A673 (cell line): ENCODE measurements around the gene CYP4F3. TPM values are rescaled to one million over a fixed set of nuclear protein-coding genes. Genes with fewer than 3 reads are reported as not detected.

Source experiments
- BruUV-seq: library from RNA; stranded (reverse); fragments of 400-500 nt; replicated peaks from 2 replicates; lab custom pipeline; 2021; lab: Mats Ljungman, UMichigan
- CTCF ChIA-PET: fragments of 300-600 bp; sonication (Branson Sonifier 250); formaldehyde crosslinking; loops from one replicate; lab custom pipeline; 2022; ENCODE audit warnings: antibody characterized with exemption; lab: Charles Lee
- POLR2A ChIA-PET: fragments of 300-600 bp; sonication (Branson Sonifier 250); formaldehyde crosslinking; loops from one replicate; lab custom pipeline; 2022; ENCODE audit warnings: antibody characterized with exemption; ENCODE audit not compliant: low non-redundant PET; lab: Charles Lee
- DNase-seq: peaks from one replicate; pipeline ENCODE4 v3.0.0-alpha.2; 2015; ENCODE audit warnings: low spot score
- H3K27ac ChIP-seq: fragments of 200-600 bp; sonication (generic); 2 replicates; pipeline ENCODE4 v1.5.1; 2016; ENCODE audit warnings: mixed run types, low read depth, mild to moderate bottlenecking, mixed read lengths, antibody characterized with exemption, low read length; ENCODE audit not compliant: poor library complexity, severe bottlenecking
- H3K27me3 ChIP-seq: fragments of 200-600 bp; sonication (generic); replicated peaks from 2 replicates; pipeline ENCODE4 v1.6.1; 2017; ENCODE audit warnings: mixed run types, low read depth, mild to moderate bottlenecking, mixed read lengths, antibody characterized with exemption, low read length; ENCODE audit not compliant: insufficient read depth, poor library complexity
- H3K36me3 ChIP-seq: fragments of 200-600 bp; sonication (generic); 2 replicates; pipeline ENCODE4 v1.6.1; 2016; ENCODE audit warnings: mixed run types, mild to moderate bottlenecking, mixed read lengths, antibody characterized with exemption, low read length; ENCODE audit not compliant: insufficient read depth, poor library complexity, severe bottlenecking
- H3K4me1 ChIP-seq: fragments of 200-600 bp; sonication (generic); 2 replicates; pipeline ENCODE4 v1.6.1; 2017; ENCODE audit warnings: mixed run types, mild to moderate bottlenecking, mixed read lengths, antibody characterized with exemption, low read length; ENCODE audit not compliant: insufficient read depth, poor library complexity, severe bottlenecking
- H3K4me3 ChIP-seq: fragments of 200-600 bp; sonication (generic); 2 replicates; pipeline ENCODE4 v1.5.1; 2016; ENCODE audit warnings: low read depth, mixed run types, mild to moderate bottlenecking, mixed read lengths, low read length; ENCODE audit not compliant: poor library complexity, severe bottlenecking
- H3K9me3 ChIP-seq: fragments of 200-600 bp; sonication (generic); 2 replicates; pipeline ENCODE4 v1.6.1; 2016; ENCODE audit warnings: mixed run types, low read depth, mild to moderate bottlenecking, mixed read lengths, antibody characterized with exemption, low read length; ENCODE audit not compliant: poor library complexity, severe bottlenecking
- CTCF ChIP-seq: fragments of 300-800, 200-600 bp; sonication (generic); conservative IDR thresholded peaks from 2 replicates; pipeline ENCODE4 v1.5.1; 2017; ENCODE audit warnings: low read depth, mild to moderate bottlenecking, antibody characterized with exemption, low read length, moderate library complexity, mixed read lengths
- EZH2 ChIP-seq: fragments of 200-600 bp; sonication (generic); IDR thresholded peaks from 2 replicates; pipeline ENCODE4 v1.6.1; 2017; ENCODE audit warnings: borderline replicate concordance, low read depth, mild to moderate bottlenecking, mixed read lengths, antibody characterized with exemption, low read length; ENCODE audit not compliant: poor library complexity, severe bottlenecking
- intact Hi-C: fragments of 100-400 bp; cut with micrococcal nuclease; formaldehyde crosslinking; loops from one replicate; pipeline ENCODE4 v1.10.0; 2022; ENCODE audit not compliant: unreplicated experiment
- total RNA-seq: library from RNA; stranded (reverse); gene quantifications from 2 replicates; pipeline ENCODE4 v1.2.3, GENCODE V29; 2021

Gene CYP4F3
- total RNA-seq, 1 experiment from 2014 or later = not detected

- TF ChIP-seq CTCF (no peak), EZH2 (no peak)
- POLR2A ChIA-PET = interaction anchor here (0.6 kb wide), 1 partner anchor 13 kb away, joined by 3 read pairs; no protein-coding TSS in a partner anchor
- intact Hi-C loops = no loop called here
- H3K36me3 ChIP-seq = no peaks in the 10 kb centered on the region
- peaks cover 3% of the 10 kb centered on the region for H3K27me3 ChIP-seq
- no peaks in the 10 kb centered on the region for H3K4me1 ChIP-seq
- H3K4me3 ChIP-seq = no peak overlapping the region
- H3K9me3 ChIP-seq = no peaks in the 10 kb centered on the region
- H3K27ac ChIP-seq = no peak overlapping the region
- BruUV-seq = no TSS peak
- CTCF ChIA-PET = no interaction called here
- DNase-seq = peak; percentile 85
Observed at GRCh38 chr19:15702534-15702930, 61.8 kb downstream of the CYP4F3 start.

Other genes with a start within 250 kb of the CYP4F3 start
- 132 and 147 TPM in 2 replicates for gene AKAP8L, start 221.9 kb upstream of the CYP4F3 start, total RNA-seq
- gene WIZ, start 190.9 kb upstream of the CYP4F3 start, total RNA-seq = 72.3 and 73.7 TPM in 2 replicates
- 1.1 TPM in 2 replicates for gene RASAL3, start 176.4 kb upstream of the CYP4F3 start, total RNA-seq
- 3.5 and 4.7 TPM in 2 replicates for gene PGLYRP2, start 161.4 kb upstream of the CYP4F3 start, total RNA-seq
- 78.3 and 79.7 TPM in 2 replicates for gene CYP4F22, start 132.4 kb upstream of the CYP4F3 start, total RNA-seq
- not detected in 2 replicates for gene CYP4F8, start 25.7 kb upstream of the CYP4F3 start, total RNA-seq
- not detected in 2 replicates for gene CYP4F12, start 32.2 kb downstream of the CYP4F3 start, total RNA-seq
- not detected in 2 replicates for gene OR10H2, start 87.1 kb downstream of the CYP4F3 start, total RNA-seq
- gene OR10H3, start 97.1 kb downstream of the CYP4F3 start, total RNA-seq = not detected in 2 replicates
- not detected in 2 replicates for gene OR10H5, start 146.8 kb downstream of the CYP4F3 start, total RNA-seq
- not detected in 2 replicates for gene OR10H1, start 174.8 kb downstream of the CYP4F3 start, total RNA-seq